ENCODE measurements around the gene DHX38.

Gene DHX38

DNA sequence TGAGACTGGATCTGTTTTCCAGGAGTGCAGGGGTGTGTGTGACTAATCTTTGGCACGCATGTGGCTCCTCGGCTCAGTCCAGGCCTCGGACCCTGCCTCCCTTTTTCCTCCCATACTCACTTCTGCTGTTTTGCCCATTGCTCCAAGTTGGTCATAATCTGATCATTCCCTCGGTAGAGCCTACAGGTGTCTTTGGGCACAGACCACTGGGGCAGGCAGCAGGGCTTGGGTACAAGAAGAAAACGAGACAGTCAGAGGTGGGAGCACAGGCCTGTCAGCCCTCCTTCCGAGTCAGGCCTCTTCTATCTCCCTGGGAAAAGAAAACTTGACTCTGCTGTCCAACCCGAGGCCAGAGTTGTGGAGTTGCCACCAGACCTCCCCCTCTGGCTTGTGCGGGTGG lies 29.8 kb downstream of the DHX38 start:
- DNase-seq (ENCODE audit: low read depth) = no peak

DNA sequence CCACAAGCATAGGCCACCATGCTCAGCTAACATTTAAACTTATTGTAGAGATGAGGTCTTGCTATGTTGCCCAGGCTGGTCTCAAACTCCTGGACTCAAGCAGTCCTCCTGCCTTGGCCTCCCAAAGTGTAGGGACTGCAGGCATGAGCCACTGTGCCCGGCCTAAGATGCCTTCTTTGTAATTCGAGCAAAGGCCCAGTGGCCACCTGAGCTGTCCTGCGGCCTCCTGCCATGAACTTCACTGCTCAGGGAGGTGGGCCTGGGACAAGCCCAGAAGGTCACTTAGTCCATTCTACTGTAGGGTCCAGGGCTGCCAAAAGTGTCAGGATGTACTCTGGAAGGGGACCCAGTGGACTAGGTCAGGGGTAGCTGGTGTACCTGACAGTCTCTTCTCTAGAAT lies 30.5 kb downstream of the DHX38 start:
- no peak for DNase-seq (ENCODE audit: low read depth)

DNA sequence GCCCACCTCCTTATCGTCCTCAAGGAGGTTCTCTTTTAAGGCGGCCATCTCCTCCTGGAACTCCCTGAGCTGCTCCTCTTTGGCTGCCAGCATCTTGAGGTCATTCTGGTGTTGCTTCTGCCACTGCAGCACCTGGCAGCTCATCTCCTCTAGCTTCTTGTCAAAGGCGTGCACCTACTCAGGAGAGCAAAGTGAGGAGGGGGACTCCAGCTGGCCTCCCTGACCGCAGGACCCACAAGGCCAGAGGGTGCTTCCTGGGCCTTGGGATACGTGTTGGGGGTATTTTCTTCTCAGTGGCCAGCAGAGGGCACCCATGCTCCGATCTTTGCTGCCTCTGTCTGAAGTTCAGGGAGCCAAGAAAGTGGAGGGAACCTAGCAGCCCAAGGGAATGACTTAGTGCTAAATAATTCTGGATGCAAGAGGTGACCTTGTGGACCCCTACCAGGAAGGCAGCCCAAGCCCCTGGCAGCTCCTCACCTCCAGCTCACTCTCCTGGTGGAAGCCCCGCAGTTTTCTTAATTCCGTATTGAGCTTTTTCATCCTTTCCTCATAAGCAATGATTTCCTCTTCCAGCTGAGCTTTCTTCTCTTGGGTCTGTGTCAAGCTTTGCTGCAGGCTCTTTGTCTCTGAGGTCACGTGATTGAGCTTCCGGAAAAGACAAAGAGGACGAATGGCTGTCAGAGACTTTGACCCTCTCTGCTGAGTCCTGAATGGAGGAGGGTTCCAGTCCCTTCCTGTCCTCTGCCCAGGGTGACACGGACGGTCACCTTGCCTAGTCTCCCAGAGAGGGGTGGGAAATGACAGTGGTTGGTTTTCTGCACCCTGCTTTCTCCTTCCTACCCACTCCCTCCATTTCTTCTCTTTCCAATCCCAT lies 31.4 kb downstream of the DHX38 start:
- peak; percentile 48 for DNase-seq (ENCODE audit: low read depth)

GRCh38 chr16:72125635-72126428 lies 32.2 kb downstream of the DHX38 start:
- no peak for DNase-seq (ENCODE audit: low read depth)

DNA sequence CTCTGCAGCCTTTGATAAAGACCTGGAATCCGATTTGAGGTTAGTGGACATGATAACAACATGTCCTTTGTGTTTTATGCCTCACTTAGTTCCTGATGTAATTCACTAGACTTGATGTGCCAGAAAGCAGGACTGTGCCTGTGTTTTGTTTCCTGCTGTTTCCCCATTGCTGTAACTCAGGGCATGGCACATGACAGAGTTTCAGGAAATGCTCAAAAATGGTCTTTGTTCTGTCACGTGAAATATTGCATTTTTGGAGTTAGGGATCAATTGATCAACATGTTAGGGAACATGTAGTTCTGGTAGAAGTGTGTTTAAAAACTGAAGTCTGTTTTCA lies 32.8 kb downstream of the DHX38 start:
- no peak for DNase-seq (ENCODE audit: low read depth)

DNA sequence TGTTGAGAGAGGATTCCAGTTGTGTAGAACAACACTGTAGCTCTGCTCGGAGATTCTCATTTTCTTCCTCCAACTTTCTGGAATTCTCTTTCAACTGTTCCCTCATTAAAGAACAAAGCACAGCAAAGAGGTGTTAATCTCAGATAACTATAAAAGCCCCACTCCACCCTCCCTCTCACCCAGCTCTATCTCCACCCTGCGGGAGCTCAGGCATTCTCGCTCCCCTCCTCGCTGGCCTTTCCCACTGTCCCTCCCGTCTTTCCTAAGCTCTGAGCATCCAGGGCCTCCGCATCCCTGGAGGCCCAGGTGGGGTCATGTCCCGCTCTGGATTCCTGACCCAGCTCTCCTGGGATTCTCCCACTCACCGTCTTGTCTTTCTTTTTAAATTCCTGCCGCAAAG lies 35.1 kb downstream of the DHX38 start:
- no peak for DNase-seq (ENCODE audit: low read depth)

- DNase-seq (ENCODE audit: low read depth) = no peak
Observed at GRCh38 chr16:72129976-72130656, 36.5 kb downstream of the DHX38 start.

DNA sequence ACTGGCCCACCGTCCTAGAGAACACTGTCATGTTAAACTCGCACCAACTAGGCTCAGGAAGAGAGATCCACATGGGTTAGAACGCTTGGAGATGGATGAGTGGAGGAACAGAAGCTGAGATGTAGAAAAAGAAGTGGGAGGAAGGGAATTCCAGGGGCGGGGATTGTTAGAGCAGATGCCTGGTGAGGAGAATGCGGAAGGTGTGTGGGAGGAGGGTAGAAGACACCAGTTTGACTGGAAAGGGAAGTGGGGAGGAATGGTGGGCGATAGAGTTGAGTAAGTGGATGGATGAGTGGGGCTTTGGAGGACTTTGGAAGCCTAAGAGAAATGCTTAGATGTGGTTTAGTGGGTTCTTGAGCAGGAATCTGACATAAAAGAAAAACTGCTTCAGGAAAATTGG lies 37.4 kb downstream of the DHX38 start:
- DNase-seq (ENCODE audit: low read depth) = no peak

DNA sequence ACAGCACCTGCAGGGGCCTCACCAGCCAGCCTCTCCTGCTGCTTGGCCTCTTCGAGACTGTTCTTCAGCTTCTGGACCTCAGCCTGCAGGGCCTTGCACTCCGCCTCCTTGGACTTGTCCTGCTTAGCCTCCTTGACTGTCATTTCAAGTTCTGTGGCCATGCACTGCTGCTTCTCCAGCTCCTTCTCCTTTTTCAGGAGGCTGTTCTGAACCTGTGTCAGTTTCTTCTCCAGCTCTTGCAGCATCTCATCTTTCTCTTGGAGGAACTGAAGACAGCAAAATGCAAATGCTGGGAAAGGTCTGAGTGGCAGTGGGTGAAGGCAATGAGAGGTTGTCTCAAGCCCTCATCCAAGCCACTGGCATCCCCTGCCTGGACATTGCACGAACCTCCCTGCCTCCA lies 39.1 kb downstream of the DHX38 start:
- DNase-seq (ENCODE audit: low read depth) = no peak

DNA sequence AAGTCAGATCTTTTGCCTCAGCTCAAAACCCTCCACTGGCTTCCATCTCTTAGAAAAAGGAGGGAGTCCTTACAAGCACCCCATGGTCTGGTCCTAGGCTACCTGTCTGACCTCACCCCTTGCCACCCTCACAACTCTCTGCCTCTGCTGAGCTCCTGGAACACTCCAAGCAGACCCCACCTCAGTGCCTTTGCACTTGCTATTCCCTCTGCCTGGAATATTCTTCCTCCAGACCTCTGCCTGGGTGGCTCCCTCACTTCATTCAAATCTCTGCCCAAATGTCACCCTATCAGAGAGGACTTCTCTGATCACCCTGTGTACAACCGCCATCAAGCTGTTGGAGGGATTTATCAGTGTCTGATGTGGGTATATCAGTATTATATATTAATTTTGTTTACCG lies 40.9 kb downstream of the DHX38 start:
- no peak for DNase-seq (ENCODE audit: low read depth)

DNA sequence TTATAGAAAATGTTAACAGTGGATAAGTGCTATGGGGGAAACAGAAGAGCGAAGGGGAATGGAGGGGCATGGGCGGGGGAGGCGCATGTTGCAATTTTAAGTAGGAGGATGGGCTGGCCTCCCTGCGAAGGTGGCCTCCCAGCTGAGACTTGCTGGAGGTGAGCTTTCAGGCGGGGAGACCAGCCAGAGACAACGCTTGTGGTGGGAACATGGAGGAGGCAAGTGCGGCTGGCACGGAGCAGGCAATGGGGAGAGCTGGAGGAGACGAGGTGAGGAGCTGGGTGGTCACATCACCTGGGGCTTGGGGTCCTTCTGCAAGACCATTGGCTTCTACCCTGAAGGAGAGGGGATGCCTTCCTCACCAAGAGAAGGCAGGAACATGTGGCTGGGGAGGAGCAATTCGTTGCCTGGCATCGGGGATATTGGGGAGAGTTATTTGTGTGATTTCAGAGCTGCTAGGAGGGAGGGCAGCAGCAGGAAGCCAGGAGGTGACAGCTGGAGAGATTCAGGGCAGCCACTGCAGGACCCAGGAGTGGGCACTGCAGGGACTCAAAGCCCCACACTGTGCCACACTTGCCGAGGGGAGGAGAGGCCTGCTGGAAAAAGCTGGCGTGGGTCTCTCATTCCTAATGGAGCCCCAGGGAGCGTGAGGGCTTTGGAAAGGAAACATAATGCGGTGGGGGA lies 43.9 kb downstream of the DHX38 start:
- no peak for DNase-seq (ENCODE audit: low read depth)

GRCh38 chr16:72138064-72138572 lies 44.5 kb downstream of the DHX38 start:
- no peak for DNase-seq (ENCODE audit: low read depth)

DNA sequence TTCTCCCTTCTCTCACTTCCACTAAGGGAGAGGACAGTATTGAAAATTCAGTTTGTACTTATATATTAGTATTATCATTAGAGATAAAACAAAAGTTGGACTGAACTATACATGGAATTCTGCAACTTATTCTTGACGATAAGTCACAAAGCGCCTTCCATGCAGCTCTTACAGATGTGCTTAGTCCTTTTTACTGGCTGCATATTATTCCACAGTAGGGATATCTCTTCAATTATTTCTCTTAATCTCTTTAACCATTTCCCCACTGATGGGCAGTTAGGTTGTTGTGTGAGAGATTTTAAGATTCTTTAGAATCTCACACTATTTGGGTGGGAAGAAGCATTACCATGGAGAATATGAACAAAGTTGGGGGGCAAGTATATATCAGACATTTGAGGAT lies 46.3 kb downstream of the DHX38 start:
- no peak for DNase-seq (ENCODE audit: low read depth)

GRCh38 chr16:72142476-72142875 lies 48.8 kb downstream of the DHX38 start:
- DNase-seq (ENCODE audit: low read depth) = no peak

GRCh38 chr16:72149676-72150464 lies 56.2 kb downstream of the DHX38 start:
- DNase-seq (ENCODE audit: low read depth) = no peak

- DNase-seq (ENCODE audit: low read depth) = no peak
Observed at GRCh38 chr16:72159386-72159785, 65.7 kb downstream of the DHX38 start.

- DNase-seq (ENCODE audit: low read depth) = no peak
Observed at GRCh38 chr16:72159801-72160200, 66.2 kb downstream of the DHX38 start.

DNA sequence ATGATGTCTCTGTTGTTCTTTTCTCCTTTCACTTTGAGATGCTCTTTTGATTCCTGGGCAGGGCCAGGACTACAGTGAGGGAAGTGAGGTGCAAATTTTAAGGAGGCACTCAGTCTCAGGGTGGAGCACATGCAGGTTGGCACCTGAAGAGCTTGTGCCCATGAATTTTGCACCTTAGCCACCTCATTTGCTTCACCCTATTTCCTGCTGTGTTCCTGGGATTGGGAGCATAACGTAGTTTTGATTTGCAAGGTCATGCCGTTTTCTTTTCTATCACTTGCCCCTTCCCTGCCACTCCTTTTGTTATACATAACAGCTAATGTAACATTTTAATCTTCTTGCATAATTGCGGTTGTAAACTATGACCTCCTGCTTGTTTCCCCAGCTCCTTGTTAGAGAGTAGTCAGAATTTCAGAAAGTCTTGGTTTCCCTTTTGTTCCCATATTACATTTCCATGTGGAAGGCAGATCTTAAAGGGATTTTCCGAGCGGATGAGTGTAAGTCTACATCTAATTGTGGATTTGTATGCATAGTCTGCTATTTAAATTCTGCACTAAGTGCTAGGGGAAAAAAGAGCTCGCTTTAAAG lies 68.6 kb downstream of the DHX38 start:
- no peak for DNase-seq (ENCODE audit: low read depth)

Measured in GM04504 (cell line).